ENCODE data around the gene PRRC1. TPM values are rescaled to one million over a fixed set of nuclear protein-coding genes. Genes with fewer than 3 reads are reported as not detected.

PRRC1 gene
- polyA plus RNA-seq, 1 of the 3 experiments (the other 2 are of a cell fraction): 26.6 TPM

- no peak for DNase-seq
- H3K4me2 ChIP-seq: no peak overlapping the region
Measured at GRCh38 chr5:127561254-127561653, 43.8 kb downstream of the PRRC1 start.

GRCh38 chr5:127562252-127562651 lies 44.8 kb downstream of the PRRC1 start:
- ChIA-PET POLR2A (no interaction called here), CTCF (interaction anchor here (0.6 to 2.2 kb wide), 4 partner anchors 13 to 936 kb away, joined by 3 to 12 read pairs (median 4); no protein-coding TSS in a partner anchor)
- H3K27ac ChIP-seq (ENCODE audit: low read depth in 2 of 2, low read length in 1 of 2): no peak overlapping the region
- H3K4me3 ChIP-seq (ENCODE audit: low read depth in 2 of 2, low read length in 1 of 2): no peak overlapping the region
- peaks cover 0 to 1% of the 10 kb centered on the region in 2 experiments for H3K36me3 ChIP-seq (replicated peaks in 1 of 2; ENCODE audit: control insufficient read depth in 1 of 2, insufficient read depth in 2 of 2, low read length in 1 of 2)
- no peaks in the 10 kb centered on the region for H4K20me1 ChIP-seq (ENCODE audit: insufficient read depth)
- H3K9me2 ChIP-seq: no peaks in the 10 kb centered on the region
- DNase-seq: peak; percentile 25
- H3K9me3 ChIP-seq: no peaks in the 10 kb centered on the region
- peak; percentile 53 for TF ChIP-seq RAD21 (IDR thresholded peaks at IDR 0.05; ENCODE audit: low read length)
- peak; percentile 37; the same call in 1 of the 2 replicates for TF ChIP-seq CTCF (IDR thresholded peaks at IDR 0.05)
- no peak for TF ChIP-seq GATA2 (CRISPR knock-in tag; IDR thresholded peaks at IDR 0.05)
- no peak for TF ChIP-seq FOXJ3 (CRISPR knock-in tag; IDR thresholded peaks at IDR 0.05)
- 43% methylated on average over 3 of the region's 3 CpGs for whole genome bisulfite sequencing (ENCODE audit: low lambda C conversion rate)
- no peak overlapping the region for H3K4me2 ChIP-seq
- no peaks in the 10 kb centered on the region for H3K79me2 ChIP-seq (ENCODE audit: insufficient read depth)
- H3K9ac ChIP-seq: no peak overlapping the region
- no peaks in the 10 kb centered on the region for H3F3A ChIP-seq (replicated peaks; ENCODE audit: insufficient read depth)
- peaks cover 16% of the 10 kb centered on the region; the same call in 1 of the 2 replicates for H3K27me3 ChIP-seq (ENCODE audit: insufficient read depth)
- no peak overlapping the region for H2AFZ ChIP-seq (ENCODE audit: low read depth)
- no peaks in the 10 kb centered on the region for H3K4me1 ChIP-seq (ENCODE audit: control insufficient read depth in 1 of 2, insufficient read depth in 2 of 2, low read depth in 1 of 2, low read length in 1 of 2)

More at GRCh38 chr5:127561254-127561653, 43.8 kb downstream of the PRRC1 start:
- CTCF ChIA-PET: no interaction called here
- H3K36me3 ChIP-seq (replicated peaks in 1 of 2; ENCODE audit: control insufficient read depth in 1 of 2, insufficient read depth in 2 of 2, low read length in 1 of 2): peaks cover 0 to 5% of the 10 kb centered on the region in 2 experiments
- no peak overlapping the region for H3K4me3 ChIP-seq (ENCODE audit: low read depth in 2 of 2, low read length in 1 of 2)
- WGBS (ENCODE audit: low lambda C conversion rate): 91% methylated on average over 3 of the region's 3 CpGs
- H3K27me3 ChIP-seq (ENCODE audit: insufficient read depth): peaks cover 6% of the 10 kb centered on the region; the same call in 1 of the 2 replicates
- POLR2A ChIA-PET: no interaction called here
- no peaks in the 10 kb centered on the region for H3F3A ChIP-seq (replicated peaks; ENCODE audit: insufficient read depth)
- no peak overlapping the region for H3K27ac ChIP-seq (ENCODE audit: low read depth in 2 of 2, low read length in 1 of 2)
- no peak overlapping the region for H3K9ac ChIP-seq
- no peak for TF ChIP-seq FOXJ3 (CRISPR knock-in tag; IDR thresholded peaks at IDR 0.05)
- TF ChIP-seq TEAD4 (IDR thresholded peaks at IDR 0.05; ENCODE audit: borderline replicate concordance, insufficient read depth): 0 out of 2 replicates have a peak, but pooled peaks have one; percentile 7
- TF ChIP-seq RAD21 (IDR thresholded peaks at IDR 0.05; ENCODE audit: low read length): no peak
- no peak for TF ChIP-seq FOXM1 (IDR thresholded peaks at IDR 0.05; ENCODE audit: low read depth)
- no peak for TF ChIP-seq IRF3 (IDR thresholded peaks at IDR 0.05; ENCODE audit: low read depth, low read length)
- TF ChIP-seq PBX3 (IDR thresholded peaks at IDR 0.05): no peak
- no peak for TF ChIP-seq RXRA (IDR thresholded peaks at IDR 0.05; ENCODE audit: borderline replicate concordance, low read depth)
- TF ChIP-seq CTCF (IDR thresholded peaks at IDR 0.05): no peak
- H3K9me2 ChIP-seq: no peaks in the 10 kb centered on the region
- no peaks in the 10 kb centered on the region for H4K20me1 ChIP-seq (ENCODE audit: insufficient read depth)
- no peaks in the 10 kb centered on the region for H3K4me1 ChIP-seq (ENCODE audit: control insufficient read depth in 1 of 2, insufficient read depth in 2 of 2, low read depth in 1 of 2, low read length in 1 of 2)
- H3K79me2 ChIP-seq (ENCODE audit: insufficient read depth): no peaks in the 10 kb centered on the region
- no peak overlapping the region for H2AFZ ChIP-seq (ENCODE audit: low read depth)
- H3K9me3 ChIP-seq: no peaks in the 10 kb centered on the region

All from SK-N-SH (cell line).